Calu3 (cell line): Measurements from ENCODE around the gene NANOS2. TPM values are rescaled to one million over a fixed set of nuclear protein-coding genes. Genes with fewer than 3 reads are reported as not detected.

Experiments
- BruUV-seq: library from RNA; stranded (reverse); fragments of 400-500 nt; replicated peaks from 2 replicates; lab custom pipeline; 2021; lab: Mats Ljungman, UMichigan
- CTCF ChIA-PET: fragments of 300-600 bp; sonication (Branson Sonifier 250); formaldehyde crosslinking; loops from one replicate; lab custom pipeline; 2022; ENCODE audit warnings: antibody characterized with exemption; lab: Charles Lee
- DNase-seq: peaks from one replicate; pipeline ENCODE4 v3.0.0; 2022
- H3K27ac Mint-ChIP-seq: one replicate; pipeline ENCODE4 v1.8.0; 2022; ENCODE audit warnings: mixed read lengths; ENCODE audit not compliant: unreplicated experiment
- H3K27me3 Mint-ChIP-seq: one replicate; pipeline ENCODE4 v1.8.0; 2022; ENCODE audit warnings: mixed read lengths; ENCODE audit not compliant: unreplicated experiment
- H3K36me3 Mint-ChIP-seq: one replicate; pipeline ENCODE4 v1.8.0; 2022; ENCODE audit warnings: mild to moderate bottlenecking, moderate library complexity, mixed read lengths; ENCODE audit not compliant: insufficient read depth, unreplicated experiment
- H3K4me1 Mint-ChIP-seq: one replicate; pipeline ENCODE4 v1.8.0; 2022; ENCODE audit warnings: mild to moderate bottlenecking, low read depth, mixed read lengths; ENCODE audit not compliant: unreplicated experiment
- H3K4me3 Mint-ChIP-seq: one replicate; pipeline ENCODE4 v1.8.0; 2022; ENCODE audit warnings: mild to moderate bottlenecking, low read depth, moderate library complexity, mixed read lengths; ENCODE audit not compliant: unreplicated experiment
- H3K9me3 Mint-ChIP-seq: one replicate; pipeline ENCODE4 v1.8.0; 2022; ENCODE audit warnings: low read depth, mixed read lengths; ENCODE audit not compliant: unreplicated experiment
- CTCF ChIP-seq: fragments of 200-600 bp; IDR thresholded peaks from one replicate; pipeline ENCODE4 v1.8.0; 2022; ENCODE audit warnings: antibody characterized with exemption; ENCODE audit not compliant: unreplicated experiment
- intact Hi-C: fragments of 100-400 bp; cut with micrococcal nuclease; formaldehyde crosslinking; loops from one replicate; pipeline ENCODE4 v1.10.0; 2022; ENCODE audit not compliant: unreplicated experiment
- total RNA-seq: library from RNA; stranded (reverse); gene quantifications from 2 replicates; pipeline ENCODE4 v1.2.3, GENCODE V29; 2022

NANOS2 gene
- total RNA-seq, 1 experiment from 2014 or later: not detected

GRCh38 chr19:45876161-45876410 is 38.5 kb downstream of the NANOS2 start:
- Mint-ChIP-seq H3K4me1 (peaks cover 39% of the 10 kb centered on the region), H3K27me3 (no peaks in the 10 kb centered on the region), H3K27ac (no peak overlapping the region), H3K36me3 (peaks cover 21% of the 10 kb centered on the region), H3K4me3 (no peak overlapping the region), H3K9me3 (no peaks in the 10 kb centered on the region)
- no peak for DNase-seq
- CTCF ChIA-PET: no interaction called here
- no TSS peak for BruUV-seq
- no peak for TF ChIP-seq CTCF
- intact Hi-C loops: no loop called here

- CTCF ChIA-PET: interaction anchor here (0.7 kb wide), 2 partner anchors 75 to 675 kb away, joined by 3 read pairs; no protein-coding TSS in a partner anchor
These were observed 40.0 kb downstream of the NANOS2 start for GRCh38 chr19:45874620-45874966.

GRCh38 chr19:45873219-45873772 is 41.3 kb downstream of the NANOS2 start:
- no peak for DNase-seq
- H3K9me3 Mint-ChIP-seq: no peaks in the 10 kb centered on the region
- no peak for TF ChIP-seq CTCF
- intact Hi-C loops: no loop called here
- no peak overlapping the region for H3K27ac Mint-ChIP-seq
- H3K36me3 Mint-ChIP-seq: peaks cover 23% of the 10 kb centered on the region
- H3K4me1 Mint-ChIP-seq: peaks cover 19% of the 10 kb centered on the region
- no peaks in the 10 kb centered on the region for H3K27me3 Mint-ChIP-seq
- BruUV-seq: no TSS peak
- CTCF ChIA-PET: no interaction called here
- no peak overlapping the region for H3K4me3 Mint-ChIP-seq

More at GRCh38 chr19:45874620-45874966, 40.0 kb downstream of the NANOS2 start:
- no peak for TF ChIP-seq CTCF
- H3K27ac Mint-ChIP-seq: no peak overlapping the region
- H3K4me3 Mint-ChIP-seq: no peak overlapping the region
- H3K27me3 Mint-ChIP-seq: no peaks in the 10 kb centered on the region
- H3K4me1 Mint-ChIP-seq: peaks cover 28% of the 10 kb centered on the region
- H3K36me3 Mint-ChIP-seq: peaks cover 25% of the 10 kb centered on the region
- intact Hi-C loops: no loop called here
- BruUV-seq: no TSS peak
- no peaks in the 10 kb centered on the region for H3K9me3 Mint-ChIP-seq
- DNase-seq: no peak

- no peak overlapping the region for H3K4me3 Mint-ChIP-seq
- no peaks in the 10 kb centered on the region for H3K9me3 Mint-ChIP-seq
- TF ChIP-seq CTCF: no peak
- BruUV-seq: no TSS peak
- no peaks in the 10 kb centered on the region for H3K27me3 Mint-ChIP-seq
- peaks cover 14% of the 10 kb centered on the region for H3K4me1 Mint-ChIP-seq
- H3K27ac Mint-ChIP-seq: no peak overlapping the region
- no peak for DNase-seq
- H3K36me3 Mint-ChIP-seq: peaks cover 24% of the 10 kb centered on the region
- CTCF ChIA-PET: no interaction called here
- intact Hi-C loops: no loop called here
These were observed 42.3 kb downstream of the NANOS2 start for GRCh38 chr19:45872095-45872919.
